H7 (cell line): ENCODE measurements around the gene KCNC1. TPM values are rescaled to one million over a fixed set of nuclear protein-coding genes. Genes with fewer than 3 reads are reported as not detected.

Experiments used
- DNase-seq: peaks from one replicate; pipeline ENCODE4 v3.0.0; 2012
- H3K27me3 ChIP-seq: 2 replicates; pipeline ENCODE4 v1.6.0; 2011; ENCODE audit warnings: mild to moderate bottlenecking, low read length; ENCODE audit not compliant: control insufficient read depth, insufficient read depth
- H3K36me3 ChIP-seq: replicated peaks from 2 replicates; pipeline ENCODE4 v1.5.1; 2011; ENCODE audit warnings: low read length; ENCODE audit not compliant: control insufficient read depth, insufficient read depth
- H3K4me3 ChIP-seq: 2 replicates; pipeline ENCODE4 v1.5.1; 2011; ENCODE audit warnings: low read depth, mild to moderate bottlenecking, control low read depth, low read length, moderate library complexity; ENCODE audit not compliant: insufficient read depth
- total RNA-seq: library from RNA; depleted of rRNA; stranded (reverse); fragments of >200 nt; shearing (Covaris generic); gene quantifications from 2 replicates; pipeline ENCODE4 v1.2.3, GENCODE V29; 2014; rRNA removed

The KCNC1 gene
- total RNA-seq, 1 experiment from 2014 or later: not detected

DNA sequence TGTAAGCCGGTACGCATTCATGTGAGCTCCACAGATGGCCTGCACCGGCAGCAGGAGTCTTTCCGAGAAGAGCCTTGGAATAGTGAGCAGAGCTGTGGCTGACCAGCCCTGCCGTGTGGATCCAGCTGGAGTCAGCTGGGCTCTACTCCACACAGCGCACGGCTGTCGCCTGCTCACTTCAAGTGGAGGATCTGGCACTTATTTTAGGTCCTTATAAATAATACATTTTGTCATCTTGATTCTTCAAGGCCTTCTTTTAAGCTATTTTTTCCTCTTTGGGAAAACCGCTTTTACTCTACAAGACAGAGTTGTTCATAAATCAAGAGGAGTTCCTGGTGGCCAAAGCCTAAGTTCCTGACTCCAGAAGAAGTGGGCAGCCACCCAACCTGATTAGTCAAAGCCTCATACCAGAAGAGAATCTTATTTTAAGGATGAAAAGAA is 93.8 kb downstream of the KCNC1 start:
- DNase-seq: no peak
- no peak overlapping the region for H3K4me3 ChIP-seq

DNA sequence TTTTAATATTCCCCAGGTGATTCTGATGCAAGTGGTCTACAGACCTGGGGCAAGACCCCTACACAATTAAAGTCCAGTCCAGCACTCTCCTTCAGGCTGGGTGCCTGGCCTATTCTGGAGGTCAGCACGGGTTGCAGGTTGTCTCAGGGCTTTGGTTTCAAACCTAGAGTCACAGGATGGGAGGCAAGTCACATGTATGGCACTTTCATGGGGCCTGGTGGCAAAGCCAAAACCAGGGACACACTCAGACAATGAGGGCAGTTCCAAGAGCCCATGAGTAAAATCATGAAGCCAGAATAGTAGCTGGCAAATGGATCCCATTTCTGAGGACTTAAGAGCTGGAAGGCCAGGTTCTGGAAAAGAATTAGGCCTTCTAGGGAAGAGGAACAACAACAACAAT is 96.6 kb downstream of the KCNC1 start:
- Histone ChIP-seq H3K36me3 (no peaks in the 10 kb centered on the region), H3K4me3 (no peak overlapping the region), H3K27me3 (no peaks in the 10 kb centered on the region)
- DNase-seq: no peak

More for the DNA sequence above, 93.8 kb downstream of the KCNC1 start:
- Histone ChIP-seq H3K27me3 (no peaks in the 10 kb centered on the region), H3K36me3 (no peaks in the 10 kb centered on the region)

DNA sequence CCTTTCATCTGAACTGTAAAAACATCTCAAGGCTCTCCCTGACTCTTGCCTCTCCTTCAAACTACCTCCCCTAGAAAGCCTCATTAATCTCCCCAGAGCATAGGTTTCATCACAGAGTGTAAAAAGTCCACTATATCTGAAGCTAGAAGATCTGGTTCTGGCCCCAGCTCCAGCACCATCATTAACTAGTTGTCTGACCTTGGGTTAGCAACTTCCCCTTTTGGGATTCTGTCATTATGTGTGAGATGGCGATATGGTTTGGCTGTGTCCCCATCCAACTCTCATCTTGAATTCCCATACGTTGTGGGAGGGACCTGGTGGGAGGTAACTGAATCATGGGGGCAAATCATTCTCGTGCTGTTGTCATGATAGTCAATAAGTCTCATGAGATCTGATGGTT is 97.3 kb downstream of the KCNC1 start:
- Histone ChIP-seq H3K4me3 (no peak overlapping the region), H3K36me3 (no peaks in the 10 kb centered on the region), H3K27me3 (no peaks in the 10 kb centered on the region)
- no peak for DNase-seq

Other genes with a start within 250 kb of the KCNC1 start
- 0.55 and 0.81 TPM in 2 replicates for gene USH1C, start 190.4 kb upstream of the KCNC1 start, total RNA-seq
- gene OTOG, start 187.5 kb upstream of the KCNC1 start, total RNA-seq: 0.69 and 1.1 TPM in 2 replicates
- gene MYOD1, start 15.2 kb upstream of the KCNC1 start, total RNA-seq: not detected in 2 replicates